Measurements from ENCODE around the gene SH2D6. TPM values are rescaled to one million over a fixed set of nuclear protein-coding genes. Genes with fewer than 3 reads are reported as not detected.

The SH2D6 gene
- total RNA-seq, 1 experiment from 2014 or later: 2.3 TPM

- H2AFZ ChIP-seq: no peak overlapping the region
- no peak for TF ChIP-seq EZH2 (IDR thresholded peaks at IDR 0.05; ENCODE audit: low read depth)
- no peak for TF ChIP-seq CTCF (conservative IDR thresholded peaks at IDR 0.05)
- peak overlapping the region; percentile 45 for H3K27ac ChIP-seq
- H4K20me1 ChIP-seq (ENCODE audit: insufficient read depth): no peaks in the 10 kb centered on the region
- no peaks in the 10 kb centered on the region for H3K9me3 ChIP-seq (ENCODE audit: insufficient read depth, low read depth)
- DNase-seq: no peak
- BruUV-seq (replicated peaks): no TSS peak
- no peaks in the 10 kb centered on the region for H3K36me3 ChIP-seq (ENCODE audit: low read depth)
- CTCF ChIA-PET: no interaction called here
- peaks cover 48% of the 10 kb centered on the region for H3K4me1 ChIP-seq (replicated peaks; ENCODE audit: insufficient read depth)
- H3K4me2 ChIP-seq: peak overlapping the region; percentile 25
- H3K27me3 ChIP-seq (ENCODE audit: insufficient read depth, low read depth): no peaks in the 10 kb centered on the region
- peaks cover 28% of the 10 kb centered on the region for H3F3A ChIP-seq (ENCODE audit: insufficient read depth, low read depth)
- intact Hi-C loops (cut with micrococcal nuclease; ENCODE audit: unreplicated experiment): loop anchor here (5.0 kb wide), 1 partner anchor 38 kb away; no protein-coding TSS in a partner anchor
- POLR2A ChIA-PET (ENCODE audit: unreplicated experiment): no interaction called here
- H3K9me2 ChIP-seq (ENCODE audit: insufficient read depth): no peaks in the 10 kb centered on the region
- H3K4me3 ChIP-seq: no peak overlapping the region
- H3K79me2 ChIP-seq (ENCODE audit: low read depth): no peaks in the 10 kb centered on the region
Measured at GRCh38 chr2:85458601-85459563, 40.4 kb downstream of the SH2D6 start.

DNA sequence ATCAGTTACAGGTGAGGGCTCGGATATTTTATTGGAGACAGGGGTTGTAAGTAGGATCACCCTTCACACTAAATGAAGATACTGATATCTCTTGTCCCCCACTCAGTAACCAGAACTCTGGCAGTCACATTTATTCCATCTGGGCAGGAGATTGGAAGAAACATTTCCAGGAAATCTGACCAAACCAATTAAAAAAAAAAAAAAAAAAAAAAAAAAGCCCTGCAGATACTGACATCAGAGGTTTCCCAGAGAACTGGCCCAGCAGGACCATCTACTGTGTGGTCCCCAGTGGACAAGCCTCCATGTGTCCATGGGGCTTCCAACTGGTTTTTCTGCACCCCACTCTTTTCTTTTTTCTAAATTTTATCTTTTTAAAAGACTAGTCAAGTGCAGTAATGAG is 41.3 kb downstream of the SH2D6 start:
- BruUV-seq (replicated peaks): no TSS peak
- DNase-seq: no peak

DNA sequence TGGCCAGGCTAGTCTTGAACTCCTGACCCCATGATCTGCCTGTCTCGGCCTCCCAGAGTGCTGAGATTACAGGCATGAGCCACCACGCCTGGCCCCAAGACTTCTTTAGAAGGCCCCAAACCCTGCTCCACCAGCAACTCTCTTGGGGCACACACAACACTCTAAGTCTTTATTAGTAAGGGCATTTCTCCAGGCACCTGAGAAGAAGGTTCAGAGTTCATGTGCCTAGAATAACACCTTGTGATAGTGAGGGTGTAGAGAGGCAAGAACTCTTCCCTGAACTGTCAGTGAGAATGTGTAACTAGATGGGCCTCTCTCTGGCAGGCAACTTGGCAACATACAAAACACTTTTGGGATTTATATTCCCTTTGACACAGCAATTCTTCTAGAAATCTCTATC is 43.8 kb downstream of the SH2D6 start:
- POLR2A ChIA-PET (ENCODE audit: unreplicated experiment): no interaction called here
- intact Hi-C loops (cut with micrococcal nuclease; ENCODE audit: unreplicated experiment): no loop called here
- H3K9me3 ChIP-seq (ENCODE audit: insufficient read depth, low read depth): no peaks in the 10 kb centered on the region
- no peak overlapping the region for H3K4me3 ChIP-seq
- no peaks in the 10 kb centered on the region for H3K9me2 ChIP-seq (ENCODE audit: insufficient read depth)
- CTCF ChIA-PET: no interaction called here
- no peaks in the 10 kb centered on the region for H4K20me1 ChIP-seq (ENCODE audit: insufficient read depth)
- H3K4me1 ChIP-seq (replicated peaks; ENCODE audit: insufficient read depth): peaks cover 29% of the 10 kb centered on the region
- no peak overlapping the region for H3K4me2 ChIP-seq
- no peak overlapping the region for H2AFZ ChIP-seq
- no peaks in the 10 kb centered on the region for H3K36me3 ChIP-seq (ENCODE audit: low read depth)
- no TSS peak for BruUV-seq (replicated peaks)
- DNase-seq: no peak
- TF ChIP-seq EZH2 (IDR thresholded peaks at IDR 0.05; ENCODE audit: low read depth): no peak
- no peak for TF ChIP-seq CTCF (conservative IDR thresholded peaks at IDR 0.05)
- no peaks in the 10 kb centered on the region for H3K27me3 ChIP-seq (ENCODE audit: insufficient read depth, low read depth)
- H3F3A ChIP-seq (ENCODE audit: insufficient read depth, low read depth): peaks cover 22% of the 10 kb centered on the region
- no peak overlapping the region for H3K27ac ChIP-seq
- no peaks in the 10 kb centered on the region for H3K79me2 ChIP-seq (ENCODE audit: low read depth)

More for the DNA sequence above, 41.3 kb downstream of the SH2D6 start:
- Histone ChIP-seq H2AFZ (no peak overlapping the region), H3F3A (ENCODE audit: insufficient read depth, low read depth) (peaks cover 28% of the 10 kb centered on the region), H3K9me2 (ENCODE audit: insufficient read depth) (no peaks in the 10 kb centered on the region), H3K27me3 (ENCODE audit: insufficient read depth, low read depth) (no peaks in the 10 kb centered on the region), H3K4me3 (no peak overlapping the region), H3K36me3 (ENCODE audit: low read depth) (no peaks in the 10 kb centered on the region), H3K4me1 (replicated peaks; ENCODE audit: insufficient read depth) (peaks cover 48% of the 10 kb centered on the region), H3K27ac (no peak overlapping the region), H4K20me1 (ENCODE audit: insufficient read depth) (no peaks in the 10 kb centered on the region), H3K4me2 (peak overlapping the region; percentile 7; the same call in 1 of the 2 replicates), H3K9me3 (ENCODE audit: insufficient read depth, low read depth) (no peaks in the 10 kb centered on the region), H3K79me2 (ENCODE audit: low read depth) (no peaks in the 10 kb centered on the region)
- TF ChIP-seq CTCF (conservative IDR thresholded peaks at IDR 0.05) (no peak), EZH2 (IDR thresholded peaks at IDR 0.05; ENCODE audit: low read depth) (no peak)
- ChIA-PET CTCF (no interaction called here), POLR2A (ENCODE audit: unreplicated experiment) (no interaction called here)
- intact Hi-C loops (cut with micrococcal nuclease; ENCODE audit: unreplicated experiment): loop anchor here (5.0 kb wide), 1 partner anchor 38 kb away; no protein-coding TSS in a partner anchor
